HepG2 (cell line): Measurements from ENCODE around the gene COA4. TPM values are rescaled to one million over a fixed set of nuclear protein-coding genes. Genes with fewer than 3 reads are reported as not detected.
A peak's percentile ranks its signal among the peaks of the same experiment; 100 is the strongest.

Experiments
- CAMTA2 ChIP-seq: sonication (generic); formaldehyde crosslinking; IDR thresholded peaks from 2 replicates; pipeline ENCODE4 v1.4.0; 2020; ENCODE audit warnings: mild to moderate bottlenecking, missing genetic modification reagents, borderline replicate concordance
- IRF2 ChIP-seq: IDR thresholded peaks from 2 replicates; pipeline ENCODE4 v1.6.1; 2018; ENCODE audit warnings: missing genetic modification reagents, missing compliant biosample characterization
- JDP2 ChIP-seq: sonication (generic); formaldehyde crosslinking; IDR thresholded peaks from 2 replicates; pipeline ENCODE4 v1.8.1; 2022; ENCODE audit warnings: missing genetic modification reagents, borderline replicate concordance
- MAF1 ChIP-seq: sonication (generic); formaldehyde crosslinking; IDR thresholded peaks from 2 replicates; pipeline ENCODE4 v1.5.0; 2020; ENCODE audit warnings: missing genetic modification reagents, borderline replicate concordance
- NFIC ChIP-seq: IDR thresholded peaks from 2 replicates; pipeline ENCODE4 v1.6.1; 2012; ENCODE audit warnings: mild to moderate bottlenecking, low read length, inconsistent platforms
- NONO ChIP-seq, 2 experiments: fragments of 450-650 bp in 1 of 2; sonication (generic) in 1 of 2; formaldehyde crosslinking in 1 of 2; IDR thresholded peaks in 1 of 2; conservative IDR thresholded peaks in 1 of 2; 2 replicates each; pipeline versions ENCODE4 v1.6.1 to v1.8.0; 2017 to 2022; ENCODE audit warnings: mild to moderate bottlenecking in 1 of 2, missing genetic modification reagents in 1 of 2, moderate library complexity in 1 of 2
- POLR2A ChIP-seq, 2 experiments: IDR thresholded peaks; 2 replicates each; pipeline ENCODE4 v1.6.1; 2011; ENCODE audit warnings: low read depth in 2 of 2, low read length in 2 of 2, mild to moderate bottlenecking in 1 of 2, moderate library complexity in 1 of 2; ENCODE audit not compliant: insufficient read depth in 1 of 2
- RFX5 ChIP-seq: IDR thresholded peaks from 2 replicates; pipeline ENCODE4 v1.6.1; 2011; ENCODE audit warnings: low read depth, low read length, improper control_type of control experiment
- SMARCC2 ChIP-seq: fragments of 450-650 bp; IDR thresholded peaks from 2 replicates; pipeline ENCODE4 v1.6.1; 2017; ENCODE audit warnings: antibody characterized with exemption, mild to moderate bottlenecking
- THAP11 ChIP-seq: IDR thresholded peaks from 2 replicates; pipeline ENCODE4 v1.6.1; 2016; ENCODE audit warnings: missing biosample characterization, missing genetic modification reagents
- ZBTB1 ChIP-seq: sonication (generic); formaldehyde crosslinking; IDR thresholded peaks from 2 replicates; pipeline ENCODE4 v1.4.0; 2020; ENCODE audit warnings: missing genetic modification reagents, borderline replicate concordance
- ZNF451 ChIP-seq: sonication (generic); formaldehyde crosslinking; IDR thresholded peaks from 2 replicates; pipeline ENCODE4 v1.5.0; 2020; ENCODE audit warnings: mild to moderate bottlenecking, missing genetic modification reagents
- ZNF546 ChIP-seq: sonication (generic); formaldehyde crosslinking; conservative IDR thresholded peaks from 2 replicates; pipeline ENCODE4 v1.8.1; 2023; ENCODE audit warnings: mild to moderate bottlenecking, missing genetic modification reagents
- ZNF703 ChIP-seq: sonication (generic); formaldehyde crosslinking; IDR thresholded peaks from 2 replicates; pipeline ENCODE4 v1.5.1; 2020; ENCODE audit warnings: missing genetic modification reagents, mild to moderate bottlenecking, moderate library complexity, borderline replicate concordance
- ZNF781 ChIP-seq: sonication (generic); formaldehyde crosslinking; IDR thresholded peaks from 2 replicates; pipeline ENCODE4 v1.5.1; 2020; ENCODE audit warnings: borderline replicate concordance, mild to moderate bottlenecking, missing genetic modification reagents; ENCODE audit errors: not compliant biosample characterization
- ZSCAN31 ChIP-seq: sonication (generic); formaldehyde crosslinking; IDR thresholded peaks from 2 replicates; pipeline ENCODE4 v1.5.0; 2020; ENCODE audit warnings: low read depth, mild to moderate bottlenecking, missing genetic modification reagents
- polyA plus RNA-seq, 8 experiments: library from polyadenylated mRNA; depleted of rRNA in 3 of 8; stranded (reverse) in 7 of 8; unstranded in 1 of 8; fragments of >200 nt; fragmentation: Illumina TruSeq in 4 of 8; extraction: Trizol in 4 of 8; gene quantifications; 2 replicates each; pipeline versions ENCODE4 v1.2.1 to v1.2.3, GENCODE V29; 2011 to 2016; ENCODE audit warnings: low read depth in 4 of 8, missing spikeins in 1 of 8, mixed read lengths in 1 of 8; ENCODE audit not compliant: insufficient read depth in 1 of 8
- total RNA-seq, 5 experiments: library from RNA; depleted of rRNA; stranded (reverse); fragments of >200 nt; fragmentation: Illumina TruSeq; extraction: Trizol; gene quantifications; 2 replicates each; pipeline ENCODE4 v1.2.3, GENCODE V29; 2016; ENCODE audit warnings: low read depth in 1 of 5
- TF ChIP-seq, protein P1 (sequence below): sonication (generic); formaldehyde crosslinking; IDR thresholded peaks from 2 replicates; pipeline ENCODE4 v1.4.0; 2020; ENCODE audit warnings: missing genetic modification reagents, borderline replicate concordance
- TF ChIP-seq, protein P2 (sequence below): sonication (generic); formaldehyde crosslinking; IDR thresholded peaks from 2 replicates; pipeline ENCODE4 v1.5.1; 2020; ENCODE audit warnings: mild to moderate bottlenecking, missing genetic modification reagents, moderate library complexity
- TF ChIP-seq, protein P3 (sequence below): IDR thresholded peaks from 2 replicates; pipeline ENCODE4 v1.6.1; 2016; ENCODE audit warnings: low read depth

Gene COA4
- total and polyA plus RNA-seq, 2 of the 13 experiments (the other 11 are each of a cell fraction or from before 2014, with no cell fraction given) = 107 to 109 TPM

DNA sequence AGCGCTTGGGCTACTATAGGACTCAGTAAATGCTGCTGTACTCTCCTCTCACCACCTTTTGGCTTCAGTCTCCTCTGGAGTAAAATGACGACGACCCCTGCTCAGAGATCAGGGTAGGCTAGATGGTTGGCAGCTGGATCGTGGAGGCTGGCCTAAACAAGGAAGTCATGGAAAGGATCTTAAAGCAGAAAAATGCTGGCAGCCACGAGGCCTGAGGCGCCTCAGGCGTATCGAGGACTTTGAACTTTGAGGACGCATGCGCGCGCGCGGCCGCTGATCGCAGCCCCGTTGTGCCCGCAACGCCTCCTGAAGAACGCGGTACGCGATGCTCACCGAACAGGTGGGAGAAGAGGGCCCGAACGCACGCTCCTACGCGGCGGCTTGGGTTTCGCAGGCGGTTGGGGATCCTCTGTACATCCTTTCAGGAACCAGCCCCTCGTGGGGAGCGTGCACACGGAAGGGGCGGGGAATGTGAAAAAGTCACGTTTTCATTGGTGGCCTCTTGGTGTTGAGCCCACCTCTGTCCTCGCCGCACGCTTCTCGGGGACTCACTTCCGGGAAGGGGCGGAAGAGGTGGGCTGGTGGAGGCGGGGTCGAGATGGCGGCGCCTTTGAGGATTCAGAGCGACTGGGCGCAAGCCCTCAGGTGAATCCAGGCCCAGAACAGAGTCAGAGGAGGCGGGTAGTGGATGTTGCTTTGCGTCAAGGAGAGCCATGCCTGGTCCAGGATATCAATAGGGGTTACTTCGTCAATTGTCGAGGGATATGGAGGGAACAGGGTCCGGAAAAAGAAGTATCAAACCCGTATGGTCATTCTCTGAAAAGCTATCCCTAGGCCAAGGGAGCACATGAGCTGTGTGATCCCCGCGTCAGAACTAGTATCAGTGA lies at the start of gene COA4, which contains the start of gene PAAF1 (continued):
- TF ChIP-seq, protein P1, sequence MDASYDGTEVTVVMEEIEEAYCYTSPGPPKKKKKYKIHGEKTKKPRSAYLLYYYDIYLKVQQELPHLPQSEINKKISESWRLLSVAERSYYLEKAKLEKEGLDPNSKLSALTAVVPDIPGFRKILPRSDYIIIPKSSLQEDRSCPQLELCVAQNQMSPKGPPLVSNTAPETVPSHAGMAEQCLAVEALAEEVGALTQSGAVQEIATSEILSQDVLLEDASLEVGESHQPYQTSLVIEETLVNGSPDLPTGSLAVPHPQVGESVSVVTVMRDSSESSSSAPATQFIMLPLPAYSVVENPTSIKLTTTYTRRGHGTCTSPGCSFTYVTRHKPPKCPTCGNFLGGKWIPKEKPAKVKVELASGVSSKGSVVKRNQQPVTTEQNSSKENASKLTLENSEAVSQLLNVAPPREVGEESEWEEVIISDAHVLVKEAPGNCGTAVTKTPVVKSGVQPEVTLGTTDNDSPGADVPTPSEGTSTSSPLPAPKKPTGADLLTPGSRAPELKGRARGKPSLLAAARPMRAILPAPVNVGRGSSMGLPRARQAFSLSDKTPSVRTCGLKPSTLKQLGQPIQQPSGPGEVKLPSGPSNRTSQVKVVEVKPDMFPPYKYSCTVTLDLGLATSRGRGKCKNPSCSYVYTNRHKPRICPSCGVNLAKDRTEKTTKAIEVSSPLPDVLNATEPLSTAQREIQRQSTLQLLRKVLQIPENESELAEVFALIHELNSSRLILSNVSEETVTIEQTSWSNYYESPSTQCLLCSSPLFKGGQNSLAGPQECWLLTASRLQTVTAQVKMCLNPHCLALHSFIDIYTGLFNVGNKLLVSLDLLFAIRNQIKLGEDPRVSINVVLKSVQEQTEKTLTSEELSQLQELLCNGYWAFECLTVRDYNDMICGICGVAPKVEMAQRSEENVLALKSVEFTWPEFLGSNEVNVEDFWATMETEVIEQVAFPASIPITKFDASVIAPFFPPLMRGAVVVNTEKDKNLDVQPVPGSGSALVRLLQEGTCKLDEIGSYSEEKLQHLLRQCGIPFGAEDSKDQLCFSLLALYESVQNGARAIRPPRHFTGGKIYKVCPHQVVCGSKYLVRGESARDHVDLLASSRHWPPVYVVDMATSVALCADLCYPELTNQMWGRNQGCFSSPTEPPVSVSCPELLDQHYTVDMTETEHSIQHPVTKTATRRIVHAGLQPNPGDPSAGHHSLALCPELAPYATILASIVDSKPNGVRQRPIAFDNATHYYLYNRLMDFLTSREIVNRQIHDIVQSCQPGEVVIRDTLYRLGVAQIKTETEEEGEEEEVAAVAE (CRISPR knock-in tag) = peak; percentile 93
- TF ChIP-seq SMARCC2 (no peak), NONO (IDR thresholded peaks at IDR 0.05) (no peak), NONO (CRISPR knock-in tag; conservative IDR thresholded peaks at IDR 0.05) (peak; percentile 69; the same call in 1 of the 2 replicates), ZNF703 (CRISPR knock-in tag) (no peak), IRF2 (peak; percentile 72), CAMTA2 (CRISPR knock-in tag) (peak; percentile 61; the same call in 1 of the 2 replicates), NFIC (no peak), JDP2 (CRISPR knock-in tag) (no peak), ZSCAN31 (CRISPR knock-in tag) (peak; percentile 93; the same call in 1 of the 2 replicates), ZNF451 (CRISPR knock-in tag) (0 out of 2 replicates have a peak, but pooled peaks have one; percentile 76), MAF1 (CRISPR knock-in tag) (peak; percentile 27; the same call in 1 of the 2 replicates), ZNF546 (no peak), RFX5 (no peak; the same call in 1 of the 2 replicates), ZNF781 (CRISPR knock-in tag) (peak; percentile 46), THAP11 (CRISPR knock-in tag) (peak; percentile 90), POLR2A (IDR thresholded peaks at IDR 0.05; ENCODE audit: insufficient read depth in 1 of 2, low read depth in 2 of 2, low read length in 2 of 2) (peak; percentile 92), ZBTB1 (CRISPR knock-in tag) (no peak)
- TF ChIP-seq, protein P2, sequence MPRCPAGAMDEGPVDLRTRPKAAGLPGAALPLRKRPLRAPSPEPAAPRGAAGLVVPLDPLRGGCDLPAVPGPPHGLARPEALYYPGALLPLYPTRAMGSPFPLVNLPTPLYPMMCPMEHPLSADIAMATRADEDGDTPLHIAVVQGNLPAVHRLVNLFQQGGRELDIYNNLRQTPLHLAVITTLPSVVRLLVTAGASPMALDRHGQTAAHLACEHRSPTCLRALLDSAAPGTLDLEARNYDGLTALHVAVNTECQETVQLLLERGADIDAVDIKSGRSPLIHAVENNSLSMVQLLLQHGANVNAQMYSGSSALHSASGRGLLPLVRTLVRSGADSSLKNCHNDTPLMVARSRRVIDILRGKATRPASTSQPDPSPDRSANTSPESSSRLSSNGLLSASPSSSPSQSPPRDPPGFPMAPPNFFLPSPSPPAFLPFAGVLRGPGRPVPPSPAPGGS (CRISPR knock-in tag) = peak; percentile 19; the same call in 1 of the 2 replicates
- TF ChIP-seq, protein P3, sequence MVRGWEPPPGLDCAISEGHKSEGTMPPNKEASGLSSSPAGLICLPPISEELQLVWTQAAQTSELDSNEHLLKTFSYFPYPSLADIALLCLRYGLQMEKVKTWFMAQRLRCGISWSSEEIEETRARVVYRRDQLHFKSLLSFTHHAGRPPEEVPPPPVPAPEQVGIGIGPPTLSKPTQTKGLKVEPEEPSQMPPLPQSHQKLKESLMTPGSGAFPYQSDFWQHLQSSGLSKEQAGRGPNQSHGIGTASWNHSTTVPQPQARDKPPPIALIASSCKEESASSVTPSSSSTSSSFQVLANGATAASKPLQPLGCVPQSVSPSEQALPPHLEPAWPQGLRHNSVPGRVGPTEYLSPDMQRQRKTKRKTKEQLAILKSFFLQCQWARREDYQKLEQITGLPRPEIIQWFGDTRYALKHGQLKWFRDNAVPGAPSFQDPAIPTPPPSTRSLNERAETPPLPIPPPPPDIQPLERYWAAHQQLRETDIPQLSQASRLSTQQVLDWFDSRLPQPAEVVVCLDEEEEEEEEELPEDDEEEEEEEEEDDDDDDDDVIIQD = peak; percentile 32; the same call in 1 of the 2 replicates
